HEK293 (cell line): Measurements from ENCODE around the gene TFE3.
A peak's percentile ranks its signal among the peaks of the same experiment; 100 is the strongest.

ENCODE experiments used
- KLF17 ChIP-seq: fragments of 450-650 bp; formaldehyde crosslinking; IDR thresholded peaks from 2 replicates; pipeline ENCODE4 v1.5.1; 2016; ENCODE audit warnings: missing biosample characterization, missing genetic modification characterization
- OVOL3 ChIP-seq: fragments of 450-650 bp; formaldehyde crosslinking; IDR thresholded peaks from 2 replicates; pipeline ENCODE4 v1.5.1; 2016; ENCODE audit warnings: missing biosample characterization, missing genetic modification characterization
- PRDM1 ChIP-seq: fragments of 450-650 bp; formaldehyde crosslinking; IDR thresholded peaks from 2 replicates; pipeline ENCODE4; 2016; ENCODE audit warnings: missing biosample characterization, missing genetic modification characterization
- TCF7L2 ChIP-seq: IDR thresholded peaks from 2 replicates; pipeline ENCODE4 v1.6.1; 2011; ENCODE audit warnings: low read depth, mild to moderate bottlenecking, inconsistent platforms, low read length, moderate library complexity, borderline replicate concordance
- ZBTB10 ChIP-seq: fragments of 450-650 bp; formaldehyde crosslinking; IDR thresholded peaks from 2 replicates; pipeline ENCODE4 v1.5.1; 2016; ENCODE audit warnings: missing biosample characterization, missing genetic modification characterization
- ZBTB17 ChIP-seq: fragments of 450-650 bp; formaldehyde crosslinking; IDR thresholded peaks from 2 replicates; pipeline ENCODE4 v1.5.1; 2016; ENCODE audit warnings: missing biosample characterization, missing genetic modification characterization
- ZBTB26 ChIP-seq: fragments of 450-650 bp; formaldehyde crosslinking; optimal IDR thresholded peaks from 2 replicates; pipeline ENCODE3; 2016; ENCODE audit warnings: missing biosample characterization, mild to moderate bottlenecking, missing genetic modification characterization
- ZBTB49 ChIP-seq: fragments of 450-650 bp; formaldehyde crosslinking; IDR thresholded peaks from 2 replicates; pipeline ENCODE4 v1.5.1; 2016; ENCODE audit warnings: missing biosample characterization, missing genetic modification characterization, low read depth
- ZFHX2 ChIP-seq: fragments of 450-650 bp; formaldehyde crosslinking; conservative IDR thresholded peaks from 2 replicates; pipeline ENCODE4 v1.5.1; 2016; ENCODE audit warnings: missing biosample characterization, missing genetic modification characterization
- ZFP69B ChIP-seq: fragments of 450-650 bp; formaldehyde crosslinking; IDR thresholded peaks from 2 replicates; pipeline ENCODE4 v1.5.1; 2016; ENCODE audit warnings: missing biosample characterization, missing genetic modification characterization
- ZNF121 ChIP-seq: fragments of 450-650 bp; formaldehyde crosslinking; IDR thresholded peaks from 2 replicates; pipeline ENCODE4 v1.5.1; 2016; ENCODE audit warnings: missing biosample characterization, missing genetic modification characterization
- ZNF16 ChIP-seq: fragments of 450-650 bp; formaldehyde crosslinking; IDR thresholded peaks from 2 replicates; pipeline ENCODE4 v1.5.1; 2016; ENCODE audit warnings: low read depth, missing biosample characterization, missing genetic modification characterization
- ZNF221 ChIP-seq: fragments of 450-650 bp; formaldehyde crosslinking; IDR thresholded peaks from 2 replicates; pipeline ENCODE4 v1.5.1; 2017; ENCODE audit warnings: missing biosample characterization, missing genetic modification characterization, borderline replicate concordance
- ZNF239 ChIP-seq: fragments of 450-650 bp; formaldehyde crosslinking; IDR thresholded peaks from 2 replicates; pipeline ENCODE4 v1.5.1; 2016; ENCODE audit warnings: missing biosample characterization, missing genetic modification characterization
- ZNF266 ChIP-seq: fragments of 450-650 bp; formaldehyde crosslinking; IDR thresholded peaks from 2 replicates; pipeline ENCODE4 v1.5.1; 2016; ENCODE audit warnings: missing biosample characterization, missing genetic modification characterization, low read depth
- ZNF302 ChIP-seq: fragments of 450-650 bp; formaldehyde crosslinking; IDR thresholded peaks from 2 replicates; pipeline ENCODE4 v1.5.1; 2016; ENCODE audit warnings: missing biosample characterization, missing genetic modification characterization, low read depth
- ZNF335 ChIP-seq: fragments of 450-650 bp; formaldehyde crosslinking; conservative IDR thresholded peaks from 2 replicates; pipeline ENCODE4 v1.5.1; 2016; ENCODE audit warnings: missing biosample characterization, missing genetic modification characterization
- ZNF521 ChIP-seq: fragments of 450-650 bp; formaldehyde crosslinking; IDR thresholded peaks from 2 replicates; pipeline ENCODE4 v1.5.1; 2017; ENCODE audit warnings: missing biosample characterization, mild to moderate bottlenecking, missing genetic modification characterization
- ZNF561 ChIP-seq: fragments of 450-650 bp; IDR thresholded peaks from 2 replicates; pipeline ENCODE4 v1.5.1; 2018; ENCODE audit warnings: missing biosample characterization, missing genetic modification characterization, borderline replicate concordance
- ZNF600 ChIP-seq: fragments of 450-650 bp; formaldehyde crosslinking; IDR thresholded peaks from 2 replicates; pipeline ENCODE4 v1.5.1; 2016; ENCODE audit warnings: missing biosample characterization, missing genetic modification characterization
- ZNF629 ChIP-seq: fragments of 450-650 bp; formaldehyde crosslinking; IDR thresholded peaks from 2 replicates; pipeline ENCODE4 v1.5.1; 2017; ENCODE audit warnings: missing biosample characterization, missing genetic modification characterization
- ZNF660 ChIP-seq: fragments of 450-650 bp; IDR thresholded peaks from 2 replicates; pipeline ENCODE4 v1.5.1; 2018; ENCODE audit warnings: missing biosample characterization, mild to moderate bottlenecking, missing genetic modification characterization
- ZNF747 ChIP-seq: fragments of 450-650 bp; formaldehyde crosslinking; IDR thresholded peaks from 2 replicates; pipeline ENCODE4 v1.5.1; 2016; ENCODE audit warnings: missing biosample characterization, missing genetic modification characterization
- ZNF785 ChIP-seq: fragments of 450-650 bp; formaldehyde crosslinking; IDR thresholded peaks from 2 replicates; pipeline ENCODE4 v1.5.1; 2016; ENCODE audit warnings: missing biosample characterization, missing genetic modification characterization
- ZNF837 ChIP-seq: fragments of 450-650 bp; formaldehyde crosslinking; IDR thresholded peaks from 2 replicates; pipeline ENCODE4 v1.5.1; 2016; ENCODE audit warnings: missing biosample characterization, missing genetic modification characterization
- ZSCAN30 ChIP-seq: fragments of 450-650 bp; IDR thresholded peaks from 2 replicates; pipeline ENCODE4 v1.5.1; 2018; ENCODE audit warnings: missing biosample characterization, mild to moderate bottlenecking, missing genetic modification characterization, moderate library complexity
- ZSCAN5A ChIP-seq: fragments of 450-650 bp; formaldehyde crosslinking; IDR thresholded peaks from 2 replicates; pipeline ENCODE4 v1.5.1; 2016; ENCODE audit warnings: missing biosample characterization, missing genetic modification characterization
- TF ChIP-seq, protein P1 (sequence below): fragments of 450-650 bp; formaldehyde crosslinking; IDR thresholded peaks from 2 replicates; pipeline ENCODE4 v1.5.1; 2016; ENCODE audit warnings: missing biosample characterization, missing genetic modification characterization

Gene TFE3

GRCh38 chrX:49073601-49074575 lies 30.7 kb upstream of the TFE3 start, which contains the start of gene PRAF2 (continued):
- TF ChIP-seq KLF17 (peak; percentile 51; the same call in 1 of the 2 replicates), ZBTB17 (tag by site-specific recombination) (peak; percentile 78), ZNF521 (tag by site-specific recombination) (no peak), ZFP69B (tag by site-specific recombination) (no peak), ZNF266 (tag by site-specific recombination) (no peak), ZNF561 (tag by site-specific recombination) (no peak), ZBTB10 (tag by site-specific recombination) (no peak), TCF7L2 (no peak), ZNF335 (tag by site-specific recombination) (peak; percentile 95), ZBTB49 (no peak), ZNF239 (tag by site-specific recombination) (no peak), ZNF16 (tag by site-specific recombination) (no peak), PRDM1 (tag by site-specific recombination) (no peak), ZSCAN30 (tag by site-specific recombination) (0 out of 2 replicates have a peak, but pooled peaks have one; percentile 48), ZBTB26 (tag by site-specific recombination) (peak; percentile 36), ZNF302 (tag by site-specific recombination) (no peak), ZNF600 (no peak; the same call in 1 of the 2 replicates), OVOL3 (no peak), ZSCAN5A (tag by site-specific recombination) (no peak), ZNF660 (tag by site-specific recombination) (peak; percentile 75), ZFHX2 (peak; percentile 59), ZNF629 (tag by site-specific recombination) (peak; percentile 60), ZNF221 (no peak), ZNF837 (peak; percentile 99), ZNF785 (tag by site-specific recombination) (no peak), ZNF121 (tag by site-specific recombination) (no peak), ZNF747 (no peak)
- TF ChIP-seq, protein P1, sequence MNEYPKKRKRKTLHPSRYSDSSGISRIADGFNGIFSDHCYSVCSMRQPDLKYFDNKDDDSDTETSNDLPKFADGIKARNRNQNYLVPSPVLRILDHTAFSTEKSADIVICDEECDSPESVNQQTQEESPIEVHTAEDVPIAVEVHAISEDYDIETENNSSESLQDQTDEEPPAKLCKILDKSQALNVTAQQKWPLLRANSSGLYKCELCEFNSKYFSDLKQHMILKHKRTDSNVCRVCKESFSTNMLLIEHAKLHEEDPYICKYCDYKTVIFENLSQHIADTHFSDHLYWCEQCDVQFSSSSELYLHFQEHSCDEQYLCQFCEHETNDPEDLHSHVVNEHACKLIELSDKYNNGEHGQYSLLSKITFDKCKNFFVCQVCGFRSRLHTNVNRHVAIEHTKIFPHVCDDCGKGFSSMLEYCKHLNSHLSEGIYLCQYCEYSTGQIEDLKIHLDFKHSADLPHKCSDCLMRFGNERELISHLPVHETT (tag by site-specific recombination) = 0 out of 2 replicates have a peak, but pooled peaks have one; percentile 15
